ENCODE measurements around the gene GRB10. TPM values are rescaled to one million over a fixed set of nuclear protein-coding genes. Genes with fewer than 3 reads are reported as not detected.
"Not testable (repeated sequence)": the region's sequence is repeated elsewhere in the genome, so short reads cannot be mapped to it uniquely, and the experiment has no call there.

GRB10 gene
- total RNA-seq, 1 donor from 2014 or later, result 106 TPM

DNA sequence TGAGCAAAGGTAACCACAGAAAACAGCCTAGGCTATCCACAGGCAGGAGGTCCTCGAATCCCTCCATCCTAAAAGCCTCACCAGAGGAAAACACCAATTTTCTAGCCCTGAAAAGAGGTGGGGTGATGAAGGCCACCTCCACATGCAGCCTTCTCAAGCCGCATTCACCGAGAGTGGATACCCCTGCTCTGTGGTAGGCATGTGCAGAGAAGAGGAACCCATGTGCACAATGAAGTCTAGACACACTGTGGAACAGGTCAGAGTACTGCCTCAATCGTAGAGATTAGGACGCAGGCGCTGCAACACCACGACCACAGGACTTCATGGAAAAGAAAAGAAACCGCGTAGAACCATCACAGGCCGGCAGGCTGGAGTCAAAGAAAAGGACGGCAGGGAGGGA is 38.8 kb downstream of the GRB10 start:
- DNase-seq (ENCODE audit: low spot score), result no peak

DNA sequence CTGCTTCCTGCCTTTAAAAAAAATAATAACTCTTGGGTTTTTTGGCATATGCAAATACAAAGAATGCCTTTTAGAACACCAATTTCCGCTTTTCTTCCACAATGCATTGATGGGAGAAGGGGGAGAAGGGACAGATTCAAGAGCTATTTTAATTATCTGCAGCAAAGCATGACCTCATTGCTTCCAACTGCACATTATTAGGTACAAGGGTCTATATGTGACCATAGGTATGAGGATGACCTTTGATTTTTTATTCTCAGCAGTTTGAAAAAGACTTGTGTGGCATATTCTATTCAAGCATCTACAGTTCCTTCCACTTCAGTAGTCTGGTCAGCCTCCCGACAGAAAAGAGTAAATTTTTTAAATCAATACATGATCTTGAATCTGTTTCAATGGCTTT is 39.7 kb downstream of the GRB10 start:
- no peak for DNase-seq (ENCODE audit: low spot score)

DNA sequence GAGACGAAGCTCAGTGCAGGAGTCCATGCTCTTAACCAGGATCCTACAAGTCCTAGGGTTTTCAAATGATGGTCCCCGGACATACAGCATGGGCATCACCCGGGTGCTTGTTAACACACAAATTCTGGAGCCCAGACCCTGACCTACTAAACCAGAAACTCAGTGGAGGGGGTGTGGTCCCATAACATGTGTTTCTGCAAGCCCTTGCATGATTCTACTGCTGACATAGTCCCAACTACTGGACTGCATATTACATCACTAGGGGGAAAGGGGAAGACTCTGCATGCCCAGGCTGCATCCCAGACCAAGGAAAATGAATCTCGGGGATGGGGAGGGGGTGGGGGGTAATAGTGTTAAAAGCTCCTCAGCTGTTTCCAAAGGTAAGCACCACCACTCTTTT is 40.3 kb downstream of the GRB10 start:
- no peak for DNase-seq (ENCODE audit: low spot score)

DNA sequence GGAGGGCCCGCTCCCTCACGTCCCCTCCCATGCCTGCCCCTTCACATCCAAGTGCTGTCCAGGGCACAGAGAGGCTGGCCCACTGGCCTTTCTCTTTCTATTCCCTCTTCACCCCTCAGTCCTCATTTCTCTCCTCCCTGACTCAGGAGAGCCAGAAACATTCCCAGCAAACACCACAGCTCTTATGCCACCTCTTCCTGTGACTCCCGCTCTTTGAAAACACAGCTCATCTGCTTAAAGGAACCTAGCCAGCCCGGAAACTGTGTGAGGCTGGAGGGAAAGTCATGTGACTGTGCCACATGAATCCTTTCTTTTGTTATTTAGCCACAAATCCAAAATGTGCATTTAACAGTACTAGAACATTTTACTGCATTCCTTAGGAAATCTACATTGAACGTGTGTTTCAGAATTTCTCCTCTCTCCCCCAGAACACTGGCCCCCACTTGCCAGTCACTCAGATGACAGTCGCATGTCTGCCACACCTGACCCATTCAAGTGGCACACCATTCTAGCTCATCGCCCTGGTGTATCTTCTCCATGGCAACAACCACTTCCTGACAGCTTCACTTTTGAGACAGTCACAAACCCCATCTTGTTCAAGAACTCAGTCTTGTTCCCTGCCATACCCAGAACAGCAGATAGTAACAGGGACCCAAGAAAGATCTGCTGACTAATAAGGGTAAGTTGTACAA is 42.8 kb downstream of the GRB10 start:
- DNase-seq (ENCODE audit: low spot score), result no peak

DNA sequence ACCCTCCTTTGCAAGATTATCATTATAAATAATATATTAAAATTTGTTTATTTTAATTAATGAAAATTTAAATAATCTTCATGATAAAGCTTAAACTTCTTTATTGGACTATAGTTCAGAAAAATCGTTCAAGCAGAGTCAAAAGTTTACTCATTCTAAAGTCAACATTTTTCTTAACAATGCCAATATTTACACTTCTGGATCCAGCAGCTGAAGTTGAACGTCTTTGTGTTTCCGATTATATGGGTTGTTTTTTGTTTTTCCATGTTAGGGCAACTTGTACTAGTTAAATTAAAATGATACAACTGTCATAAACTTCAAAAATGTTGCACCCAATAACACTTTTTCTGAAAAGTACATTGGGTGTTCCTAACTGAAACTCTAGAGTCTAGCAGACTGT is 43.8 kb downstream of the GRB10 start:
- no peak for DNase-seq (ENCODE audit: low spot score)

DNA sequence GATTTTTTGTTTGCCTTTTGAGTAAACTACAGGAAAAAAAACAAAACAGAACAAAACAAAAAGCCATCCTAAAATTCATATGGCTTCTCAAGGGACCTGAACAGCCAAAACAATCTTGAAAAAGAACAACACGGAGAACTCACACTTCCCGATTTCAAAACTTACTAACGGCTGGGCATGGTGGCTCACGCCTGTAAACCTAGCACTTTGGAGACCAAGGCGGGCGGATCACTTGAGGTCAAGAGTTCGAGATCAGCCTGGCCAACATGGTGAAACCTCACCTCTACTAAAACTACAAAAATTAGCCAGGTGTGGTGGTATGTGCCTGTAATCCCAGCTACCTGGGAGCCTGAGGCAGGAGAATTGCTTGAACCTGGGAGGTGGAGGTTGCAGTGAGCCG is 46.9 kb downstream of the GRB10 start:
- not testable (repeated sequence) for DNase-seq (ENCODE audit: low spot score)

DNA sequence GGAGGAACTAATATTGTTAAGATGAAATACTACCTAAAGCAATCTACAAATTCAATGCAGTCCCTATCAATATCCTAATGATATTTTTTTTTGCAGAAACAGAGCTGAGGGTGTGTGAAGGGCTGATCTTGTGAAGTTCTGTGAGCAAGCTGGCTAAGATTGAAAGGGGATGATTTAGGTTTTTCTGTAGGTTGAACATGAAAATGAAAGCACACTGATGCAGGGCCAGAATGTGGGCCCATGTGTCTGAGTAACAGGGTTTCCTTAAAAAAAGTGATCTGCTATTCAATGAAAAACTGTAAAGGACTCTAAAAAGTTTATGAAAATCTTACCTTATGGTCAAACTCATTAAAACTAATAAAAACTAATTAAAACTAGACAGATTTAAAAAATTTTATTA is 47.4 kb downstream of the GRB10 start:
- DNase-seq (ENCODE audit: low spot score), result no peak

DNA sequence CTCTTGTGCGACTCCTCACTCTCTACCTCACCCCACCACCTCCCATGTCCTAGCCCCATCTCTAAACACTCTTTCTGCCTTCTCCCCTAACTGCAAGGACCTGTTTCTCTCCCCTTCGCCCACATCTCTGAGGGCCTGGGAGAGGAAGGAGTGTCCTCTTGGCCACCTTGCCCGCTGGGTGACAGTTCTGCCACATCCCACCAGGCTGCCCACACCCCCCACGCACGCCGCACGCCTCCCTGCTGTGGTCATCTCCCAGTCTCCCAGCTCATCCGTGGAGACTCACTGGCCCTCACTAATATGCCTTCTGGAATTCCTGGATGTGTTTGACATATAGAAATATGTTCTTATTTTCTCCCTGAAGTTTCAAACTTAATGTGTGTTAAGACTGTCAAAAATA is 48.5 kb downstream of the GRB10 start:
- DNase-seq (ENCODE audit: low spot score), result no peak

DNA sequence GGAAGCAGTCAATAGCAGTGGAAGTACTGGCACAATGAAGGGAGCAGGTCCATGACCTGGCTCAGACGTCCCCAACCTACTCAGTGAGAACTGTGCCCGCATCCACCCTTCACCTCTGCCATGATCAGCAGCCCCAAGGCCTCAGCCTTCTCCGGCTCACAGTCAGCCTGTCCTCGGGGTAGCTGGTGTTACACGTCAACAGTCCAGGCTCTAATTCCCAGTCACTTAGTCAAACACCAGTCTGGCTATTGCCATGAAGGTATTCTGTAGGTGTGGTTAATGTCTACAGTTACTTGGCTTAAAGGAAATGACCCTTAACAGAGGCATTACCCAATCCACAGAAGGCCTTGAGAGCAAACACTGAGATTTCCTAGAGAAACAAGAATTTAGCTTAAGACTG is 49.1 kb downstream of the GRB10 start:
- no peak for DNase-seq (ENCODE audit: low spot score)

DNA sequence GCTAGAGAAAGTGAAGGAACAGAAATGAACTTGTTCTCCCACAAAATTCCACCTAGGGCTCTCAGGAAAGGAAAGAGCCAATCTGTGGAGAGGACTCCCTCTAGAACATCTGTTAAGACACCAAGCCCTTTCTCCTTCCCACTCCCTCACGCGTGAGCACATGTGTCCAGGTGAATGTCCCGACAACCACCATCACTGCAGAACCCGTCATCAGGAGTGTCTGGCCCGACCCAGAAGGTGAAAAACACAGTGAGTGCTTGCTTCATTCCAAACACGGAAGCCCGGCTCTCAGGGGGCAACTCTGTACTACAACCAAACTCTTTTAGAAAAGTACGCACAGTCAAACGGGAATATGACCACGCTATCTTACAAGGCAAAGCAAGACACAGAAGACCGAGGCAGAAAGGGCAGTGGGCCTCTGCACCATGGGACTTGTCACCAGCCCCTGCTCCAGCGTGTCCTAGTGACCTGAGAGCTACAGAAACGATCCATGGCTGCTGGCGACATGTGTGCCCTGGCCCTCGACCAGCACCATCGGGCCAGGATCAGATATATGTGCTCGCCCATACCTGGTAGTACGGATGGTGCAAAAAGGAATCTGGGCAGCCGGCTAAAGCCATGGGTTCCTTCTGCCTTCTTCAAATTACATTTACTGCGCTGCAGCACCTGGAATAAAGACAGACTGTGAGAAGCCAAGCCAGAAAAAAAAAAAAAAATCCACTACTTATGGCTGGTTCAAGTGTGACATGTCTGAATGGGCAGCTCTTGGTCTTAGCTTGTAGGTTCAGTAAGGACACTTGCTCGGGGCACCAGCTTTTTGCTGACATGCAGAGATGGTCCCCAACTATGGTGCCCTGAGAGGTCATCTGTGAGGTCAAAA is 50.8 kb downstream of the GRB10 start:
- no peak for DNase-seq (ENCODE audit: low spot score)

DNA sequence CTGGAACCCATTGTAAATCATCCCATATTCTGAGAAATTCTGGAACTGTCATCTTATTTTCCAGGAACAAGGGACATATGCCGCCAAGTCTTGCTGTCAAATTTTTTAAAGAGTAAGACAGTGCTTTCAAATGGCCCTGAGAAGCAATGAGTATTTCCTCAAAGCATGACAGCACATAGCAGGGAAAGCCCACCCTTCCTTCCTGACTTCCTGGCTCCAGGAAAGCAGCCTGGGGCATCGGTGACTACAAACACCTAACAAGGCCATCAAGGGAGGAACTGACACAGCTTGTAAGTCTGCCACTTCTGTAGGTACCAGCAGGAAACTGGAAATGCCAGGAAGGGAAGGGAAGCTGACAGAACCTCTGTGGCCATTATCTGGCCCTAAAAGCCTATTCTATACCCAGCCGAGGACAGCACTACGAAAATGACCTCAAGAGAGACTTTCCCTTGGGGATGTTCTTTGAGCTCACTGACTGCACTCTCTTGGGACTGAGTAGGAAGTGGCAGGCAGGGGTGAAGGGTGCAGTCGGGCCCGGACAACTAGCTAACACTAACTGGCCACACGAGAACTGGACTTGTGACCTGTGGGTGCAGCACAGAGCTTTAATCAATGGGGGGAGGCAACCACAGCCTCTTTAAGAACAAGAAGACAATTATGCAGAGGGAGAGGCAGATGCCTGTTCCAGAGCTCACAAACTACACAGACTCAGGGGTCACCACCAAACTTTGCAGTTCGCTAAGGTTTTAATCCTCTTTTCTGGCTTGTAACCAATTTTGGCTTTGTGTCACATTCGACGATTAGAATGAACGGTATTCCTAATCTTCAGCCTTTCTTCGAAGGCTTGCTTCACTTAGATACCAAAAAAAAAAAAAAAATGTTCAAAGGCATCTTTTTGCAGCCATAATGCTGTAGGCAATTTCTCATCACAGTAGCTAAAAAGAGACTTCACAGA is 52.0 kb downstream of the GRB10 start:
- no peak for DNase-seq (ENCODE audit: low spot score)

DNA sequence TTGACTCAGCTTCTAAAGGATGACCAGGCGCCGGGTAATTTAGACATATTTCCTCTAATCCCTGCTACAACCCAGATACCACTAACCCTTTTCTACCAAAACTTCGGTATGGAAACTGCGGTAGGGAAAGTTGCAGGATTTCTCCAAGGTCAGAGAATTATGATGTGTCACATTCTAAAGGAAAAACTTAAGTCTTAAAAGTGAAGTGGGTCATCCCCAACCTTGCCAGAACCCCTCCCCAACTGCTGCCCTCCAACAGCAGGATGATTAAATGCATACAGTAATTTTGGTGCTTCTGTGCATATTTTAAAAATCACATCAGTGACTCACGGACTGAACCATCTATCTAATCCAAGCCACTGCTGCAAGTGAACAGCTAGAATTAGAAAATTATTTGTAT is 52.7 kb downstream of the GRB10 start:
- DNase-seq (ENCODE audit: low spot score), result no peak

DNA sequence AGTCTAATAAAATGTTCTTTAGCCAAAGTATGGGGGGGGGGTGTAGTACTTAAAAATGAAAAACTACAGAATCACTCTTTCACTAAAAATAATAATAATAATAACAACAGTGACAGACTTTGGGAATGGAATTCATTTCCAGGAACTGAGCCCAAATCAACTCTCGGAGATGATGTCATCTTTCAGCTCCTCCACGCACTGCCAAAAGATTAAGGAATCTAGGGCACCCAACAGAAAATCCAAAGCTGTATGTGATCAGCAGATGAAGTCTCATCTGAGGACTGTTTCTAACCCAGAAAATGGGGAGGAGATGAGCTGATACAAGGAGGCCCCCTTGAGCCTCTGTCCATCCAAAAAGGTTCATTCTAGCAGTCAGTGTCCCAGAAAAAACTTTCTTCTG is 54.5 kb downstream of the GRB10 start:
- no peak for DNase-seq (ENCODE audit: low spot score)

DNA sequence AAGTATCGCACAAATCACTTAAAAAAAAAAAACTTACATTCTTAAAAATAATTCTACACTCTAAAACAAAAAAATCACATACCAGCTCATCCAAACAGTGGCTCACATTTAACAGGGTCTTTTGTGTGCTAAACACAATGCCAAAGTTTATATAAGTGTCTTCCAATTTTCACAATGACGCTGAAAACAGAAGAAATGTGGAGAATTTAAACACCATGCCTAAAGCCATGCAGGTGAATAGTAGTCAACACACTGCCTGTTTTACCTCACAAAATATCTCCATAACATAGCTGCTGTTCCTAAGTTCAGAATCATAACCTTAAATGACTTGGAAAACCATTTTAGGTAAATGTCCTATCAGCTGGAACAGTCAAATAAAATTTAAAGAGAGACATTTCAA is 55.0 kb downstream of the GRB10 start:
- no peak for DNase-seq (ENCODE audit: low spot score)

DNA sequence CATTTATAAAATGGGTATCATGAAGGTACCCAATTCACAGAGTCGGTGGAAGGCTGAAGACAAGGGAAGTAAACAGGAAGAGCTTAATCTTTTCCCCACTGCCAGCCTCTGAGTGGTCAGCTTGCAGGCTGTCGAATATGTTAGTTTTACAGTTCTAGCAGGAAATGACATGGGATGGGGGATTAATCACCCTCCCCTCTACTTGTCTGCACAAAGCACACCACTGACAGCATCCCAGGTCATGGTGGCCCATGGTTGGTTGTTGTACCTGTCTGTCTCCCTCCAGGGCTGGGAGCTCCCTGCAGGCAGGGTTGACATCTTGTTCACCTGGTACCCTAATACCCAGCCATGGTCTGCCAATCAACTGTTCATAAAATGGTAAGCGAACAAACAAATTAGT is 55.6 kb downstream of the GRB10 start:
- DNase-seq (ENCODE audit: low spot score), result no peak

DNA sequence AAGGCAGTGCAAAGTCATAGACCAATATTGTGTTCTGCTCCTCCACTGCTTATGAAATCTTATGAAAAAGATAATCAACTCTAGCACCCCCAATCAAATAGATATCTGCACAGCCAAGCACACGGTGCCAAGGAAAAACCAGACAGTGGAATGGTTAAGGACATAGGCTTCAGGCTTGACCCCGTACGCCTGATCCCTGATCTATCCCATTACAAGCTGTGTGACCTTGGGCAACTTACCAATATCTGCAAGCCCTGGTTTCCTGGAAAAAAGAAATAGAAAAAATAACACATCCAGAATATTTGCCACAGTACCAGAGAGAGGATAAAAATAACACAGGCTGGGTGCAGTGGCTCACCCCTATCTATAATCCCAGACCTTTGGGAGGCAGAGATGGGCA is 56.9 kb downstream of the GRB10 start:
- DNase-seq (ENCODE audit: low spot score), result no peak

DNA sequence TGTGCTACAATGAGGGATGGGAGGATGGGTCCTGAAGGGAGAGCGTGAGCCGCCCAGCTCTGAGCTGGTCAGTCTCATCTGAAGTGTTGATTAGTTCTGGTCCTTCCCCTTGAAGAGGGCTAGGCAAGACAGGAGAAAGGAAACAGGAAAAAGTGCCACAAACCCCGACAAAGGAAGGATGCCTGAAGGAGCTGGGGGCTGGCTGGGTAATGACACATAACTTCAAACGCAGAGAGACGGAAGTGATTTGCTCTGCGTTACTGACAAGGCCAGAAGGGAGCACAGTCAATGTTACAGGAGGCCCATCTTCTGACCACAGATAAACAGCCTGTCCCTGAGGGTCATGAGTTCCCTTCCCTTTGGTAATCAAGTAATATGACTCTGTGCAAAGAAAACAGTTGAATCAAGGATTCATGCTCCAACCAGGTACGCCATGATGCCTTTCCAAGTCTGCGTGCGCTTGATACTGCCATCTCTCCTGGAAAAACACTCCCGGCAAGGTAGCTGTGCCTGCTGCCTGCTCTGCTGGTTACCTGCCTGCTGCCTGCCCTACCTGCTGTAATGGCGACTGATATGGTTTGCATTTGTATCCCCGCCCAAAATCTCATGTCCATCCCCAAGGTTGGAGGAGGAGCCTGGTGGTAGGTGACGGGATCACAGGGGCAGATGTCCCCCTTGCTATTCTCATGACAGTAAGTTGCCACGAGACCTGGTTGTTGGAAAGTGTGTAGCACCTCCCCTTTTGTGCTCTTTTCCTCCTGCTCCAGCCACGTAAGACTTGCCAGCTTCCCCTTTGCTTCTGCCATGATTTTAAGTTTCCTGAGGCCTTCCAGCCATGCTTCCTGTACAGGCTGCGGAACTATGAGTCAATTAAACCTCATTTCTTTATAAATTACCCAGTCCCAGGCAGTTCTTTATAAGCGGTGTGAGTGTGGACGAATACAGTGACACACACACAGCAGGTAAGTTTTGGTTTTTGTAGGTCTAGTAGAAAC is 57.9 kb downstream of the GRB10 start:
- no peak for DNase-seq (ENCODE audit: low spot score)

DNA sequence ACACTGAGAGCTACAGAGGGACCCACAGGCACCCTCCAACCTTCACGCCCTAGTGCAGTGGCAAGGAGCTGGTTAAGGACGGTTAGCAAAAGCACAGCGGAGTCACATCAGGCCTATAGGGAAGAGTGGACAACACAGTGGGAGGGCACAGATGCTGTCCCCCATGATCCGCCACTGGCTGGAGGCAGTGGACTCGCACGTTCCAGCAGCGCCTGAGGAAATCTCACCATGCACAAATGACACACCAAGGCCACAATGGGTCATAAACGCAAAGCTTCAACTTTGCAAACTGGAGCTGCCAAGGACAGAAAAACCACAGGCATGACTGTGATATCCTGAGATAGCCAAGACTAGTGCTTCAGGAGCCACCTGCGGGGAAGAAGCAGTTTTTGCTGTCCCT is 58.8 kb downstream of the GRB10 start:
- DNase-seq (ENCODE audit: low spot score), result no peak

DNA sequence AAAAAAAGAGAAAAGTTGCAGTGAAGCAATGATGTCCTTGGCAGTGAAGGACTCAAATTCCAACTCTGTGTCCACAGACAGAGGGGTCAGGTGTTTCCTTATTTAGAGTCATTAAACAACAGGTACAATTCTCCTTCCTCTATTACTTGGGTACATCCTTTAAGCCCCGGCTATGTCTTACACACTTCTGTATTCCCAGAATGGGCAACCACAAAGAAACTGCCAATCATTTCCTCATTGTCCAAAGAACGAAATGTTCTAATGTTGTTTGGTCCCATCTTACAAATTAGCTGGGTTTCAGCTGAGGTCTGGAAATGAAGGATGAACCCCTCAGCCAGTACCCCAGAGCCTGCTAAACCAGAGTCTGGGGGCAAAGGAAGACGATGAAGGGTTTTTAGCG is 59.5 kb downstream of the GRB10 start:
- DNase-seq (ENCODE audit: low spot score), result no peak

DNA sequence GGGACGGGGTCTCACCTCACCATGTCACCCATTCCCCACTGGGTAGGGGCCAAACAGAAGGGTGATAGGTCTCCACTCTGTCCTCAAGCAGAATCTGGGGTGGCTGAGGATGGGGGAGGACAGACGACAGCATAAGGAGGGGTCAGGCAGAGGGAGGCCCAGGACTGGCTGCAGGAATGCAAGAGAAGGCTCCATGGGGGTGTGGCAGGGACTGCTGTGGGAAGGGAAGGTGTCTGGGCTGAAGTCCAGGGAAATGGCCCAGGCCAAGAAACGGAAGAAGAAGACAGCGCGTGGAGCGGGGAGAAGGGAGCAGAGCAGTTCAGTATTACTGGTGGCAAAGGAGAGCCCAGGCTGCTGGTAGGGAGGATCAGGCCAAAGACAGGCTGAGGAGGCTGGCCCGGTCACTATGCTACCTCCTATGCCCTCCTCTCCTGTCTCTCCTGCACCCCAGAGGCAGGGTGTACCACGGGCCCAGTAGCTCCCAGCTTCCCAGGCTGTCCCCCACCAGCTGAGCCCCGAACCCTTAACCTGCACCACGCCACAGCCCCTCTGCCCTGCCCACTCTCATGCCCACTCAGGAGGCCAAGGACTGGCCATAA is 60.9 kb downstream of the GRB10 start:
- DNase-seq (ENCODE audit: low spot score), result peak; percentile 64

DNA sequence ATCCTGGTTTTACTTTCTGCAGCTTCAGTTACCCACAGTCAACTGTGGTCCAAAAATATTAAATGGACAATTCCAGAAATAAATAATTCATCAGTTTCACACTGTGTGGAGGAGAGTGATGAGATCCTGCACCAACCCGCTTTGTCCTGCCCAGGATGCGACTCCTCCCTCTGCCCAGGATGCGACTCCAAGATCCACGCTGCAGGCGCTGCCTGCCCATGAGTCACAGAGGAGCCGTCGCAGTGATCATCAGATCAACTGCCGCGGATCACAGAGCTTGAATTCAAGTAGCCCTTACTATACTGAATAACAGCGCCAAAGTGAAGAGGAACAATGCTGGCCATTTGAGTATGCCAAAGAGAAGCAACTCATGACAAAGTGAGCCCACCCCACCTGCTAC is 61.5 kb downstream of the GRB10 start:
- no peak for DNase-seq (ENCODE audit: low spot score)
